Neural cell (in vitro differentiated cells): Measurements from ENCODE around the gene PRPF4.

ENCODE experiments used
- EP300 ChIP-seq: fragments of 450-650 bp; conservative IDR thresholded peaks from 2 replicates; pipeline ENCODE4 v1.6.1; 2014; ENCODE audit warnings: antibody characterized with exemption, mild to moderate bottlenecking, moderate library complexity; ENCODE audit not compliant: poor library complexity, severe bottlenecking
- EZH2 ChIP-seq: fragments of 200-600, 300-800 bp; shearing (Covaris generic), sonication (generic); IDR thresholded peaks from 2 replicates; pipeline ENCODE4 v1.6.1; 2014; ENCODE audit warnings: antibody characterized with exemption, low read length, borderline replicate concordance, mild to moderate bottlenecking; ENCODE audit not compliant: insufficient read depth, poor library complexity, severe bottlenecking
- POLR2AphosphoS5 ChIP-seq: IDR thresholded peaks from 2 replicates; pipeline ENCODE4 v1.6.1; 2012
- RAD21 ChIP-seq: fragments of 450-650 bp; conservative IDR thresholded peaks from 2 replicates; pipeline ENCODE4 v1.6.1; 2014; ENCODE audit warnings: antibody characterized with exemption, mild to moderate bottlenecking, moderate library complexity
- TAF1 ChIP-seq: IDR thresholded peaks from 2 replicates; pipeline ENCODE4 v1.6.1; 2012; ENCODE audit warnings: low read depth
- TF ChIP-seq, protein P1 (sequence below): fragments of 450-650 bp; IDR thresholded peaks from 2 replicates; pipeline ENCODE4 v1.5.1; 2014; ENCODE audit warnings: antibody characterized with exemption, mild to moderate bottlenecking, moderate library complexity; ENCODE audit not compliant: poor library complexity, severe bottlenecking

- TF ChIP-seq EZH2 = no peak
- no peak for TF ChIP-seq TAF1
- TF ChIP-seq, protein P1, sequence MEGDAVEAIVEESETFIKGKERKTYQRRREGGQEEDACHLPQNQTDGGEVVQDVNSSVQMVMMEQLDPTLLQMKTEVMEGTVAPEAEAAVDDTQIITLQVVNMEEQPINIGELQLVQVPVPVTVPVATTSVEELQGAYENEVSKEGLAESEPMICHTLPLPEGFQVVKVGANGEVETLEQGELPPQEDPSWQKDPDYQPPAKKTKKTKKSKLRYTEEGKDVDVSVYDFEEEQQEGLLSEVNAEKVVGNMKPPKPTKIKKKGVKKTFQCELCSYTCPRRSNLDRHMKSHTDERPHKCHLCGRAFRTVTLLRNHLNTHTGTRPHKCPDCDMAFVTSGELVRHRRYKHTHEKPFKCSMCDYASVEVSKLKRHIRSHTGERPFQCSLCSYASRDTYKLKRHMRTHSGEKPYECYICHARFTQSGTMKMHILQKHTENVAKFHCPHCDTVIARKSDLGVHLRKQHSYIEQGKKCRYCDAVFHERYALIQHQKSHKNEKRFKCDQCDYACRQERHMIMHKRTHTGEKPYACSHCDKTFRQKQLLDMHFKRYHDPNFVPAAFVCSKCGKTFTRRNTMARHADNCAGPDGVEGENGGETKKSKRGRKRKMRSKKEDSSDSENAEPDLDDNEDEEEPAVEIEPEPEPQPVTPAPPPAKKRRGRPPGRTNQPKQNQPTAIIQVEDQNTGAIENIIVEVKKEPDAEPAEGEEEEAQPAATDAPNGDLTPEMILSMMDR = no peak
- TF ChIP-seq EP300 = no peak
- TF ChIP-seq POLR2AphosphoS5 = no peak
- no peak for TF ChIP-seq RAD21
Measured at GRCh38 chr9:113315231-113315630, 39.8 kb downstream of the PRPF4 start.
